ENCODE results near the gene EFCAB6.

The EFCAB6 gene

DNA sequence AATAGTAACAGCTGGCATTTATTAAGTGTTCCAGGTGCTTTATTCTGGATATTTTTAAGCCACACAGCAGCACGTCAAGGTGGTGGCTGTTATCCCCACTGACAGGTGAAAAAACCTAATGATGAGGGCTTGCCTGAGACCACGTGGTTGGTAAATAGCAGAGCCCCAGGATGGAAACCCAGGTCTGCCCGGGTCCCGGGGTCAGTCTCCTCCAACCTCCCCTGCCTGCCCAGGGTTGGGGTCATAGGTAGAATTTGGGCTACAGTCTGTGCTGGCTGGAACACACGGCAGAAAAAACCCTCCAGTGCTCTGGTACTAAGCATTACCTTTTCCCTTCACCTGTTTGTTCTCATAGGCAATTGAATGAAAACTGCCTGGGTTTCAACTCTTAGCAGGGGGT lies 57.9 kb downstream of the EFCAB6 start:
- no peak for FAIRE-seq
- DNase-seq (ENCODE audit: insufficient read length, low spot score): no peak
- TF ChIP-seq, protein P1, sequence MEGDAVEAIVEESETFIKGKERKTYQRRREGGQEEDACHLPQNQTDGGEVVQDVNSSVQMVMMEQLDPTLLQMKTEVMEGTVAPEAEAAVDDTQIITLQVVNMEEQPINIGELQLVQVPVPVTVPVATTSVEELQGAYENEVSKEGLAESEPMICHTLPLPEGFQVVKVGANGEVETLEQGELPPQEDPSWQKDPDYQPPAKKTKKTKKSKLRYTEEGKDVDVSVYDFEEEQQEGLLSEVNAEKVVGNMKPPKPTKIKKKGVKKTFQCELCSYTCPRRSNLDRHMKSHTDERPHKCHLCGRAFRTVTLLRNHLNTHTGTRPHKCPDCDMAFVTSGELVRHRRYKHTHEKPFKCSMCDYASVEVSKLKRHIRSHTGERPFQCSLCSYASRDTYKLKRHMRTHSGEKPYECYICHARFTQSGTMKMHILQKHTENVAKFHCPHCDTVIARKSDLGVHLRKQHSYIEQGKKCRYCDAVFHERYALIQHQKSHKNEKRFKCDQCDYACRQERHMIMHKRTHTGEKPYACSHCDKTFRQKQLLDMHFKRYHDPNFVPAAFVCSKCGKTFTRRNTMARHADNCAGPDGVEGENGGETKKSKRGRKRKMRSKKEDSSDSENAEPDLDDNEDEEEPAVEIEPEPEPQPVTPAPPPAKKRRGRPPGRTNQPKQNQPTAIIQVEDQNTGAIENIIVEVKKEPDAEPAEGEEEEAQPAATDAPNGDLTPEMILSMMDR (IDR thresholded peaks at IDR 0.05; ENCODE audit: insufficient read depth, missing control alignments): no peak

DNA sequence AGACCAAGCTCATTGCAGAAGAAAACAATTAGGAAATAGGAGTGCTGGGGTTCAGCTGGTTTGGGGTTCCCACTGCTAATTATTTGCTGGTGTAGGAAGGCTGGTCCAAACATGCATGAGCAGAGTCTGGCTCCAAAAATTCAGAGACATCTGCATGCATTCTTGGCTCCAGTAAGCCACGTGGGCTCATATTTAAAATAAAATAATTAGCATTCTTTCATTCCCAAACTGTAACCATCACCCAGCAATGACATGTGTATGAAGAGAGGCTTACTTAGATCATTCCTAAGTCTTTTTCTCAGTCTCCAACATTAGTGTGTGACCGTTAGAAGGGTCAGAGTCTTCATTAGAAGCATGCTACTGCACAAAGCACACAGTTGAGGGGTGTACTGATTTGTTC lies 58.4 kb downstream of the EFCAB6 start:
- no peak for DNase-seq (ENCODE audit: insufficient read length, low spot score)

DNA sequence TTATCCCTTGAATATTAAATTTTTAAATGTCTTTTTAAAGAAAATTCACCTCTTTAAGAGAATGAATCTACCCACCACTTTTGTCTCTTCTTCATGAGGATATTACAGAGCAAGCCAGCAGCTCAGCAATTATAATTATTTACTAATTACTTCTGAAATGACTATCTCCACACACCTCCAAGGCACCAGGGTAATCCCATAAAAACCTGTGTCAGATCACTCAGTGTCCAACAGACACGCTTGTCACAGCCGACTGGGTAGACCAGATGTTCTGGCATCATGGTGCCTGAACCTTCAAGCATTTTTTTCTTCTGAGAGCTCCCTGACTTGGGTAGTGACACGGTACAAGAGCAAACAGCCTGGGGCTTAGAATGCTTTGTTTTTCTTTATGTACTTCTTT lies 61.4 kb downstream of the EFCAB6 start:
- TF ChIP-seq, protein P1 (IDR thresholded peaks at IDR 0.05; ENCODE audit: insufficient read depth, missing control alignments): no peak
- FAIRE-seq (no peak), DNase-seq (ENCODE audit: insufficient read length, low spot score) (no peak)

More for the DNA sequence above, 58.4 kb downstream of the EFCAB6 start:
- TF ChIP-seq, protein P1 (IDR thresholded peaks at IDR 0.05; ENCODE audit: insufficient read depth, missing control alignments): no peak
- no peak for FAIRE-seq

DNA sequence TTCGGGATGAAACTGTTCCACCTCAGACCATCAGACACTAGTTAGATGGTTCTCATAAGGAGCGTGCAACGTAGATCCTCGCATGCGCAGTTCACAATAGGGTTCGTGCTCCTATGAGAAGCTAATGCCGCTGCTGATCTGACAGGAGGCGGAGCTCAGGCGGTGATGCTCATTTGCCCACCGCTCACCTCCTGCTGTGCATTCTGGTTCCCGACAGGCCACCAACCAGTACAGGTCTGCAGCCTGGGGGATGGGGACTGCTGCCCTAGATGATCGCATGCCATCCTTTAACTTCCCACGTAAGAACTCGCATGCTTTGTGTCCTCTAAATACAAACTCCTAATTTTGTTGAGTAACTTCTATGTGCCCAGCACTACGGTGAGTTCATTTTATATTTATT lies 62.6 kb downstream of the EFCAB6 start:
- FAIRE-seq (no peak), DNase-seq (ENCODE audit: insufficient read length, low spot score) (no peak)
- TF ChIP-seq, protein P1 (IDR thresholded peaks at IDR 0.05; ENCODE audit: insufficient read depth, missing control alignments): no peak

DNA sequence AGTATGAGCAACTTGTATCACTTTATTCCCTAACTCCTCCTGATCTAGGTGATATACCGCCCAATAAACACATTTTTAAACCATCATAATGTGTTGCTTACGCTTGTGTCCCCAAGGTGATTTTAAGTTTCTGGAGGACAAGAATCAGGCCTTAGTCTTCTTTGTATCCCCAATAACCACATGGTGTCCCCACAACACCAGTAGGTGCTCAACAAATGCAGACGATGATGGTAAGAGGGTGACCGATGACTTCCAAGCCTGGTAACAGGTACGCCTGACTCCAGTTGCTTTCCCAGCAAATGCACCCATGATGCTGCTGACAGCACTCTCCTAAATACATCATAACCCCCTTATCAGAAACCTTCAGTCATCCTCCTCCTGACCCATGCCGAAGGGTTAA lies 64.2 kb downstream of the EFCAB6 start:
- no peak for DNase-seq (ENCODE audit: insufficient read length, low spot score)
- no peak for FAIRE-seq
- TF ChIP-seq, protein P1 (IDR thresholded peaks at IDR 0.05; ENCODE audit: insufficient read depth, missing control alignments): no peak

DNA sequence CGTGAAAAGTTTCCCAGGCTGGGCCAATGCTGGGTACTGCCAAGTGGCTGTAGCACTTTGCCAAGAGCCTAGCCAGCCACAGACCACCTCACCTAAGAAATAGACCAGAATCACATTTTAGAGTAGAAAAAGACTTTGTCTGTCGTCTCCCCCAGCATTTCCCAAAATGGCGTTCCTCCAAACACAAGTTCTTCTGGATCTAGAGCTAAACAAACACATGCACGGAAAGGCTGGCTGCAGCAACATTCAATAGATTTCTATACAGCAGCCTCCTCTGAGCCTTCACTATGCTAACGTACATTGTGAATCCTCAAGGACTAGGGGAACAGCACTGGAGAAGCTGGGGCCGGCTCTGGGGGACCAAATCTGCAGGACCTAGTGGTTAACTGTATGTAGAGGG lies 65.0 kb downstream of the EFCAB6 start:
- no peak for DNase-seq (ENCODE audit: insufficient read length, low spot score)

DNA sequence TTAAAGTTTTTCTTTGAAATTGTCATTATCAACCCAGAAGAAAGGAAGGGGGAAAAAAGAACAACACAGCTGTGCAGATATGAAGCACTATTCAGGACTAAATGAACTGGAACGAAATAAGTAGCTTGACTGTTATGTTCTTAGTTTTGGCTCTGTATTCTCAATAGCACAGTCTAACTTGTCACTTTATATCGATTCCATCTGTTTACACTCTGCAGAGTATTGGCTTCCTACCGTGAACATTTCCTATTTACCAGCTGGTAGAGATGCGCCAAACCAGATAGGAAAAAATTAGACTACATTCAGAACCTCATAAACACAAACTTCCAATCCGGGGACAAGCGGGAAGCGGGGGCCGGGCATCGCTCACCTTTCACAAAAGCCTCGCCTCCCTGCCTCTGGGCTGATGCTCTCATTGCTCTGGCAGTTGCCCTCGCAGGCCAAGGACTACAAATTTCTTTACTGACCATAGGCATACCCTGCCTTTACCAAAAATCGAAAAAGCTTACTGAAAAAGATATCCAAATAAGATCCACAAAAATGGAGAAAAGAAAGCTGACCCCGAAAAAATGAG lies 66.2 kb downstream of the EFCAB6 start:
- FAIRE-seq (no peak), DNase-seq (ENCODE audit: insufficient read length, low spot score) (no peak)
- TF ChIP-seq, protein P1 (IDR thresholded peaks at IDR 0.05; ENCODE audit: insufficient read depth, missing control alignments): no peak

More for the DNA sequence above, 65.0 kb downstream of the EFCAB6 start:
- FAIRE-seq: no peak
- TF ChIP-seq, protein P1 (IDR thresholded peaks at IDR 0.05; ENCODE audit: insufficient read depth, missing control alignments): no peak
